Umbilical cord (tissue), 2 donors: ENCODE measurements around the gene TUBB4A. TPM values are rescaled to one million over a fixed set of nuclear protein-coding genes. Genes with fewer than 3 reads are reported as not detected.
"Not testable (repeated sequence)": the region's sequence is repeated elsewhere in the genome, so short reads cannot be mapped to it uniquely, and the experiment has no call there.

Source experiments
- DNase-seq: peaks from one replicate; pipeline ENCODE4 v3.0.0-alpha.2; 2015; ENCODE audit warnings: low spot score
- total RNA-seq: library from RNA; depleted of rRNA; stranded (reverse); fragments of >200 nt; gene quantifications from one replicate; pipeline ENCODE4 v1.2.3, GENCODE V29; 2014; ENCODE audit warnings: low replicate concordance; ENCODE audit not compliant: insufficient read depth

The TUBB4A gene
- total RNA-seq, 1 donor from 2014 or later: not detected

DNA sequence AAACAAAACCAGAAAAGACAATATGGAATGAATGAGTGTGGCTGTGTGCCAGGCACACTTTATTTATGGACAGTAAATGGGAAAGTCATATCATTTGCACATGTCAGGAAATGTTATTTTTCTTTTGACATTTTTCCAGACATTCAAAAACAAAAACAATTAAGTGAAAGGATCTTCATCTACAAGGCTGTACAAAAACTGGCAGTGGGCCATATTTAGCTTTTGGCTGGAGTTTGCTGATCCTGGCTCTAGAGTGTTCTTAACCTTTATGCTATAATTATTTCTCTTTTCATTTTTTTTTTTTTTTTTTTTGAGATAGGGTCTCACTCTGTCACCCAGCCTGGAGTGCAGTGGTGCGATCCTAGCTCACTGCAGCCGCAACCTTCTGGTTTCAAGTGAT lies 22.2 kb upstream of the TUBB4A start:
- no peak for DNase-seq

DNA sequence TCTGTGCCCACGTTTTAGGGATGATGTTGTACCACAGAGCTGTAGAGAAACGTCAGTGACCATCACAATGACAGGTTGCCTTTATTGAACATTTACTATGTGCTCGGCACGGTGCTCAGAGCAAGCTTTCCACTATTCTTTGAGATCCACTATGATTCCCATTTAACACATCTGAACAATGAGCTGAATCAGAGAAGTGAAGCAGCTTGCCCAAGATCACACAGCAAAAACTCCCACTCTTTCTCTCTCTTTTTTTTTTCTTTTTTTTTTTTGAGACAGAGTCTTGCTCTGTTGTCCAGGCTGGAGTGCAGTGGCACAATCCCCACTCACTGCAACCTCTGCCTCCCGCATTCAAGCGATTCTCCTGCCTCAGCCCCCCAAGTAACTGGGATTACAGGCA lies 20.6 kb upstream of the TUBB4A start:
- DNase-seq: no peak

- no peak for DNase-seq
These were observed 19.9 kb upstream of the TUBB4A start for GRCh38 chr19:6521718-6522646.

DNA sequence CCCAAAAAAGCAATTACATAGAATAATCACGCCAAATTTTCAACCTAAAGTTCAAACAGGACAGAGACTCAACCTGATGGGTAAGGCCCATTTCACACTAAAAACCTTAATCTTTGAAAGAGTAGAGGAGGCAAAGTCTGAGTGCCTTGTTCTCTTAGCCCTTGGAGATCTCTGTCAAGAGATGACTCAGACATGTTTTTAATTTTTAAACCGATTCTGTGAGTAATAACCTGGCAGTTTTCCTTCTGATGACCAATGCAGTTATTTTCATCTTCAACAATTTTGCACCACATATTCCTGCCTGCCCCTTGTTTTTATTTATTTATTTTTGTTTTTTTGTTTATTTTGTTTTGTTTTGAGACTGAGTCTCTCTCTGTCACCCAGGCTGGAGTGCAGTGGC lies 17.2 kb upstream of the TUBB4A start:
- peak; percentile 53 for DNase-seq

- DNase-seq: no peak
These were observed 16.2 kb upstream of the TUBB4A start for GRCh38 chr19:6518145-6518911.

- DNase-seq: peak; percentile 90
These were observed 14.7 kb upstream of the TUBB4A start for GRCh38 chr19:6516659-6517291.

DNA sequence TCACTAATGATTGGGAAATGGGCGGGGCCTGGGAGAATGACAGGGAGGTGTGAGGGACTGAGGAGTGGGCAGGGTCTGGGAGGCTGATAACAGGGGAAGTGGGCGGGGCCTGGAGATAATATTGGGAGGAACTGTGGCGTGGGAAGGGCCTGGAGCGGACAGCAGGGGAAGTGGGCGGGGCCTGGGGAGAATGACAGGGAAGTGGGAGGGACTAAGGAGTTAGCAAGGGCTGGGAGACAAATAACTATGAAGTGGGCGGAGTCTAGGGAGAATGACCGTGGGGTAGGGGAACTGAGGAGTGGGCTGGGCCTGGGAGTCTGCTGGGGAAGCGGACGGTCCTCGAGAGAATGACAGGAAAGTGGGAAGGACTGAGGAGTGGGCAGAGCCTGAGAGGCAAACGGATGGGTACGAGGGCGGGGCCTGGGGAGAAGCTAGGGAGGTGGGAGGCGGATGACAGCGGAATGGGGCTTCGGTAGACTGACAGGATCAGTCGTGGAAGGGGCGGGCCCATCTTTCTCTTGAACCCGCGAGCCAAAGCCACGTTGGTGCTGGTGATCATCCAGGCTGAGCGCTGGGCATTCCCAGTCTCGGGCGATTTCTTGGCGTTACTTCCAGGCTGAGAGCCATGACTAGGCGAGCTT lies 14.0 kb upstream of the TUBB4A start:
- DNase-seq: peak; percentile 94

DNA sequence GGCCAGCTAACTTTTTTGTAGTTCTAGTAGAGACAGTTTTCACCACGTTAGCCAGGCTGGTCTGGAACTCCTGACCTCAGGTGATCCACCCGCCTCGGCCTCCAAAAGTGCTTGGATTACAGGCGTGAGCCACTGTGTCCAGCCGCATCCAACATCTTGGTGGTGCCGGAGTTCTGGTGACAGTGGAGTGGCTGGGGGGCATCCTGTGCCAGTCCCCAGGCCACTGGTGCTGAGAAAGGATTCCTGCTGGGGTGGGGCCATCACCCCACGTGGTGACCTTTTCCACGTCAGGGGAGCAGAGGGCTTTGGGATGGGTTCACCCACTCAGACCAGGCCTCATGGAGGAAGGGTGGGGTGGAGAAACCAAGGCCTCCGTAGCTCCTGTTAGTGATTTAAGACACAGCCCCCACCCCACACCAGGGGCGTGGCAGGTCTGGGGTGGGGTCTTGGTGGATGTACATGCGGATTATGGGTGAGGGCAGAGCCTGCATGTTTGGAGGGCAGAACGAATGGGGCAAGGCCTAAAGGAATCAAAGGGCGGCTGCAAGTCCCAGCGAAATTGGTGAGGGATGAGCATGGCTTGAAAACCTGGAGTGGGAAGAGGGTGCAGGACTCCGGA lies 12.9 kb upstream of the TUBB4A start:
- DNase-seq: no peak

GRCh38 chr19:6514089-6514488 lies 12.0 kb upstream of the TUBB4A start:
- DNase-seq: no peak

- DNase-seq: no peak
These were observed 8.5 kb upstream of the TUBB4A start for GRCh38 chr19:6510618-6511017.

DNA sequence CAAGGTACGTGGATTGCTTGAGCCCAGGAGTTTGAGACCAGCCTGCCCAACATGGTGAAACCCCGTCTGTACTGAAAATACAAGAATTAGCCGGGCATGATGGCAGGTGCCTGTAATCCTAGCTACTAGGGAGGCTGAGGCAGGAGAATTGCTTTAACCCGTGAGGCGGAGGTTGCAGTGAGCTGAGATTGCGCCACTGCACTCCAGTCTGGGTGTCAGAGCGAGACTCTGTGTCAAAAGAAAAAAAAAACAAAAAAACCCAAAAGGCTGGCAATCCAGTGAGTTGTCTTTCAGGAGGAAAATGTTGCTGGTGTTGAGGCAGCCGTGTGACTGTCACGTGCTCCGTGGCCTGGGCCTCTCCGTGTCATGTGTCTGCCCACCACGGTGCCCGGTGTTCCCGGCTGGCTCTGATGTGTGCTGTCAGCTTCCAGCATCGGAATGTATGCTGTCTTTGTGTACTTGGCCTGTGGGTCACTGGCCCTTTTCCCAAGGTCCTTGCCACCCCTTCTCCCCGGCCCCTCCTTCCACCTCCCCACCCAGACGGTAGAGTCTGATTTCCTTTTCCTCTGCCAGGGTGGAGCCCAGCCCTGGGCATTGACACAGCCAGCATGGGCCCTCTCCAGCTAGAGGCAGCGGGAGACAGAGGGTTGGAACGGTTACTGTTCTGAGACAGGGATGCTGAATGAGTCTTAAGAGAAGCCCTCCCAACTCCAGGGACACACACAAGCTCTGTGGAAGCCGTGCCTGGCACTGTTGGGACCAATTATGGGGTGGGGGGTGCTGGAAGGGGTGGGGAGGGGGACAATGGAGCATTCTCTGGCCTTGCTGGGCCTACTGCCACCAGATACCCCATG lies 7.2 kb upstream of the TUBB4A start:
- DNase-seq: no peak

GRCh38 chr19:6508028-6508771 lies 6.1 kb upstream of the TUBB4A start:
- not testable (repeated sequence) for DNase-seq

- DNase-seq: no peak
These were observed 1.5 kb upstream of the TUBB4A start for GRCh38 chr19:6503407-6504201.

DNA sequence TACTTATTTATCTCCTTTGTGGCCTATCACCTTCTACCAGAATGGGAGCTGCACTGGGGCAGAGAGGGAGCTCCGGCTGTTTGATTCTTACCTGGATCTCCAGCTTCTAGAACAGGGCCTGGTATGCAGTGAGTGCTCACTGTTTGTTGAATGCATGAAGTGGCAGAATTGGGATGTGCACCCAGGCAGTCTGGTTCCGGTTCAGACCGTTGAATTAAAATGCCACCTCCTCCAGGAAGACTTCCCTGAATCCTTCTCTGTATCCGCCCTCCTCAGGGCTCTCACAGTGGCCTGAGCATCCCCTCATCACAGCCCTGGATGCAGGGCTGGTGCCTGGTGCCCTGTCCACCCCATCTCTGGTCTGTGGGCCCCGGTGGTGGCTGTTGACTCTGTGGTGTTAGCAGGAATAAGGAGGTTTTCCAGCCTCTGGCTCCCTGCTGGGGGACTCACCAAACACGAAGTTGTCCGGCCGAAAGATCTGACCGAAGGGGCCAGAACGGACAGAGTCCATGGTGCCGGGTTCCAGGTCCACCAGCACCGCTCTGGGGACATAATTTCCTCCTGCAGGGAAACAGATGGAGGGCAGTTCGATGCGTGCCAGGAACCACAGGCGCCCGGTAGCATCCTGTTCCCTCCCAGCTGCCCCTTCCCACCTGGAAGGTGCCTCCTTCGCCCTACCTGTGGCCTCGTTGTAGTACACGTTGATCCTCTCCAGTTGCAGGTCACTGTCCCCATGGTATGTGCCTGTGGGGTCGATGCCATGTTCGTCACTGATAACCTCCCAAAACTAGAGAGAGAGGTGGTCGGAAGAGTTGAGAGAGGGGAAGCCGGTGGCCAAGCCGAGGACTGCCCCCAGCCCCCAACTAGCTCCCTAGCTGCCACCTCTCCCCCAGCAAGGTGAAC lies 1.0 kb downstream of the TUBB4A start:
- no peak for DNase-seq

DNA sequence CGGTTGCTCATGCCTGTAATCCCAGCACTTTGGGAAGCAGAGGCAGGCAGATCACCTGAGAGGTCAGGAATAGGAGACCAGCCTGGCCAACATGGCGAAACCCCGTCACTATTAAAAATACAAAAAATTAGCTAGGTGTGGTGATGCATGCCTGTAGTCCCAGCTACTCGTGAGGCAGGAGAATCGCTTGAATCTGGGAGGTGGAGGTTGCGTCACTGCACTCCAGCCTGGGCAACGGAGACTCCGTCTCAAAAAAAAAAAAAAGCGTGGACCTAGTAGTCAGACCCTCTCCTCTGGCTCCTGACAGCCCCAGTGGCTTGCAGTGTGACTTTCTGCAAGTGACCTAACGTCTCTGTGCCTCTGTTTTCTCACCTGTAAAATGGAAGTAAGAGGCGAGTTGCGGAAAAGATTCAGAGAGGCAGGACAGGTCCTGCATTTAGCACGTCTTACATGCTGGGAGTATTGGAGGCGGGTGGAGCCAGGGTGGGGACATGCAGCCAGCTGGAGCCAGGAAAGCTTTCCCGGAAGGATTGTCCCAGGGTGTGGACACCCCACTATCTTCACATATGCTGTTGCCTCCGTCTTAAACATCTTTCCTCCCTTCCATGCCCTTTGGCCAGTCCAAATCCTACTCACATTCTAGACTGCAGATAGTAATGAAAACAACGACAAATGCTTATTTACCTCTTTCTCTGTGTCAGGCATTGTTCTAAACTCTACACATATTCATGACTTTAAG lies 2.9 kb downstream of the TUBB4A start:
- DNase-seq: no peak

- DNase-seq: no peak
These were observed 3.6 kb downstream of the TUBB4A start for GRCh38 chr19:6498294-6499036.
